Astrocyte (in vitro differentiated cells and primary cell): Measurements from ENCODE around the gene JAKMIP1.

Experiments used
- CTCF ChIP-seq: IDR thresholded peaks from 2 replicates; pipeline ENCODE4 v1.5.1; 2011; ENCODE audit warnings: low read depth, mild to moderate bottlenecking, inconsistent platforms, low read length, moderate library complexity; ENCODE audit not compliant: insufficient read depth
- EZH2 ChIP-seq: IDR thresholded peaks from 2 replicates; pipeline ENCODE4 v1.6.1; 2012; ENCODE audit warnings: mild to moderate bottlenecking, low read length, inconsistent platforms; ENCODE audit not compliant: insufficient read depth

GRCh38 chr4:6199422-6199921, 877 bp downstream of the JAKMIP1 start:
- TF ChIP-seq CTCF: no peak
- TF ChIP-seq EZH2: peak; percentile 49
